ENCODE results near the gene CD4.
"Not testable (repeated sequence)": the region's sequence is repeated elsewhere in the genome, so short reads cannot be mapped to it uniquely, and the experiment has no call there.

The CD4 gene

GRCh38 chr12:6868211-6869048 lies 79.1 kb downstream of the CD4 start:
- DNase-seq (ENCODE audit: low read depth in 2 of 2), result no peak

GRCh38 chr12:6869049-6870021 lies 80.0 kb downstream of the CD4 start:
- peak; percentile 61 to 77 for DNase-seq (ENCODE audit: low read depth in 2 of 2)

- not testable (repeated sequence) for DNase-seq (ENCODE audit: low read depth in 2 of 2)
Measured at GRCh38 chr12:6870304-6870703, 81.0 kb downstream of the CD4 start.

Data from stimulated activated CD8-positive, alpha-beta memory T cell treated with anti-CD3 and anti-CD28 coated beads, Interleukin-2, amount 100 ng/mL, for 48 hours (primary cell).